Astrocyte (in vitro differentiated cells and primary cell): ENCODE measurements around the gene ASAP2.

Experiments used
- EZH2 ChIP-seq: IDR thresholded peaks from 2 replicates; pipeline ENCODE4 v1.6.1; 2012; ENCODE audit warnings: mild to moderate bottlenecking, low read length, inconsistent platforms; ENCODE audit not compliant: insufficient read depth
- TF ChIP-seq, protein P1 (sequence below): IDR thresholded peaks from 2 replicates; pipeline ENCODE4 v1.5.1; 2011; ENCODE audit warnings: low read depth, mild to moderate bottlenecking, inconsistent platforms, low read length, moderate library complexity; ENCODE audit not compliant: insufficient read depth

- TF ChIP-seq, protein P1, sequence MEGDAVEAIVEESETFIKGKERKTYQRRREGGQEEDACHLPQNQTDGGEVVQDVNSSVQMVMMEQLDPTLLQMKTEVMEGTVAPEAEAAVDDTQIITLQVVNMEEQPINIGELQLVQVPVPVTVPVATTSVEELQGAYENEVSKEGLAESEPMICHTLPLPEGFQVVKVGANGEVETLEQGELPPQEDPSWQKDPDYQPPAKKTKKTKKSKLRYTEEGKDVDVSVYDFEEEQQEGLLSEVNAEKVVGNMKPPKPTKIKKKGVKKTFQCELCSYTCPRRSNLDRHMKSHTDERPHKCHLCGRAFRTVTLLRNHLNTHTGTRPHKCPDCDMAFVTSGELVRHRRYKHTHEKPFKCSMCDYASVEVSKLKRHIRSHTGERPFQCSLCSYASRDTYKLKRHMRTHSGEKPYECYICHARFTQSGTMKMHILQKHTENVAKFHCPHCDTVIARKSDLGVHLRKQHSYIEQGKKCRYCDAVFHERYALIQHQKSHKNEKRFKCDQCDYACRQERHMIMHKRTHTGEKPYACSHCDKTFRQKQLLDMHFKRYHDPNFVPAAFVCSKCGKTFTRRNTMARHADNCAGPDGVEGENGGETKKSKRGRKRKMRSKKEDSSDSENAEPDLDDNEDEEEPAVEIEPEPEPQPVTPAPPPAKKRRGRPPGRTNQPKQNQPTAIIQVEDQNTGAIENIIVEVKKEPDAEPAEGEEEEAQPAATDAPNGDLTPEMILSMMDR: no peak
- TF ChIP-seq EZH2: no peak
Observed at GRCh38 chr2:9443526-9443925, 236.9 kb downstream of the ASAP2 start.
